ENCODE data around the gene AMZ1.
A peak's percentile ranks its signal among the peaks of the same experiment; 100 is the strongest.

Gene AMZ1

GRCh38 chr7:2754086-2754485, 66.1 kb downstream of the AMZ1 start:
- no peak for DNase-seq (ENCODE audit: low read depth)
- TF ChIP-seq, protein P1, sequence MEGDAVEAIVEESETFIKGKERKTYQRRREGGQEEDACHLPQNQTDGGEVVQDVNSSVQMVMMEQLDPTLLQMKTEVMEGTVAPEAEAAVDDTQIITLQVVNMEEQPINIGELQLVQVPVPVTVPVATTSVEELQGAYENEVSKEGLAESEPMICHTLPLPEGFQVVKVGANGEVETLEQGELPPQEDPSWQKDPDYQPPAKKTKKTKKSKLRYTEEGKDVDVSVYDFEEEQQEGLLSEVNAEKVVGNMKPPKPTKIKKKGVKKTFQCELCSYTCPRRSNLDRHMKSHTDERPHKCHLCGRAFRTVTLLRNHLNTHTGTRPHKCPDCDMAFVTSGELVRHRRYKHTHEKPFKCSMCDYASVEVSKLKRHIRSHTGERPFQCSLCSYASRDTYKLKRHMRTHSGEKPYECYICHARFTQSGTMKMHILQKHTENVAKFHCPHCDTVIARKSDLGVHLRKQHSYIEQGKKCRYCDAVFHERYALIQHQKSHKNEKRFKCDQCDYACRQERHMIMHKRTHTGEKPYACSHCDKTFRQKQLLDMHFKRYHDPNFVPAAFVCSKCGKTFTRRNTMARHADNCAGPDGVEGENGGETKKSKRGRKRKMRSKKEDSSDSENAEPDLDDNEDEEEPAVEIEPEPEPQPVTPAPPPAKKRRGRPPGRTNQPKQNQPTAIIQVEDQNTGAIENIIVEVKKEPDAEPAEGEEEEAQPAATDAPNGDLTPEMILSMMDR (IDR thresholded peaks at IDR 0.05; ENCODE audit: insufficient read depth, low read depth, low read length, missing control alignments) = no peak
- no peak overlapping the region for H3K4me3 ChIP-seq (ENCODE audit: low read depth, low read length)

DNA sequence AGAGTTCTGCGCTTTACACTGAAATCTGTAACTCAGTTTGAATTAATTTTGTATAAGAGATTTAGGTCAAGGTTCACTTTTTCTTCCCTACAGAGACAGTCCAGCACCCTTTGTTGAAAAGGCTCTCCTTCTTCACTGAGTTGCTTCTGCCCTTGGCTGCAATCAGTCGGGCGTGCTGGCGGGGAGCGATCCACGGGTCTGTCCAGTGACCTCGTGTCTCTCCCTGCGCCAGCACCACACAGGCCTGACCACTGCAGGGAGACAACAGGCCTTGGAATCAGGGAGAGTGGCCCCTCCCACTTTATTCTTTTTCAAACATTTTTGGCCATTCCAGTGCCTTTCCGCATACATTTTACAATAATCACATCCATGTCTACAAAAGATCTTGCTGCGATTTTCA, 66.9 kb downstream of the AMZ1 start:
- no peak overlapping the region for H3K4me3 ChIP-seq (ENCODE audit: low read depth, low read length)
- no peak for DNase-seq (ENCODE audit: low read depth)
- TF ChIP-seq, protein P1 (IDR thresholded peaks at IDR 0.05; ENCODE audit: insufficient read depth, low read depth, low read length, missing control alignments) = no peak

DNA sequence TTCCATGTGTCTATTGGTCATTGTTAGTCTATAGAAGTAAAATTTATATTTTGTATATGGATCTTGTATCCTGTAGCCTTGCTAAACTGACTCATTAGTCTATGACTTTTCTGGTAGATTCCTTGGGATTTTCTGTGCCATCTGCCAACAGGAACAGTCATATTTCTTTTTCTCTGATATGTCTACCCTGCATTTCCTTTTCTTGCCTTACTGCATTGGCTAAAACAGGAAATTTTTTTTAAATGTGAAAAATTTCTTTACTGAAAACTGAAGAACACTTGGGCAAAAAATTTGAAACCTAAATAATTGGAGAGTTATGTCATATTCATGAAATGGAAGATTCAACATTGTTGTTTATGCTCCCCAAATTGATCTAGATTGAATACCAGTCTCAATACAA, 67.5 kb downstream of the AMZ1 start:
- no peak for DNase-seq (ENCODE audit: low read depth)
- no peak overlapping the region for H3K4me3 ChIP-seq (ENCODE audit: low read depth, low read length)
- TF ChIP-seq, protein P1 (IDR thresholded peaks at IDR 0.05; ENCODE audit: insufficient read depth, low read depth, low read length, missing control alignments) = no peak

- no peak for DNase-seq (ENCODE audit: low read depth)
- no peak overlapping the region for H3K4me3 ChIP-seq (ENCODE audit: low read depth, low read length)
- TF ChIP-seq, protein P1 (IDR thresholded peaks at IDR 0.05; ENCODE audit: insufficient read depth, low read depth, low read length, missing control alignments) = no peak
Measured at GRCh38 chr7:2757361-2757903, 69.4 kb downstream of the AMZ1 start.

- TF ChIP-seq, protein P1 (IDR thresholded peaks at IDR 0.05; ENCODE audit: insufficient read depth, low read depth, low read length, missing control alignments) = no peak
- H3K4me3 ChIP-seq (ENCODE audit: low read depth, low read length) = peak overlapping the region; percentile 25
- peak; percentile 89 for DNase-seq (ENCODE audit: low read depth)
Measured at GRCh38 chr7:2757904-2758672, 70.1 kb downstream of the AMZ1 start.

DNA sequence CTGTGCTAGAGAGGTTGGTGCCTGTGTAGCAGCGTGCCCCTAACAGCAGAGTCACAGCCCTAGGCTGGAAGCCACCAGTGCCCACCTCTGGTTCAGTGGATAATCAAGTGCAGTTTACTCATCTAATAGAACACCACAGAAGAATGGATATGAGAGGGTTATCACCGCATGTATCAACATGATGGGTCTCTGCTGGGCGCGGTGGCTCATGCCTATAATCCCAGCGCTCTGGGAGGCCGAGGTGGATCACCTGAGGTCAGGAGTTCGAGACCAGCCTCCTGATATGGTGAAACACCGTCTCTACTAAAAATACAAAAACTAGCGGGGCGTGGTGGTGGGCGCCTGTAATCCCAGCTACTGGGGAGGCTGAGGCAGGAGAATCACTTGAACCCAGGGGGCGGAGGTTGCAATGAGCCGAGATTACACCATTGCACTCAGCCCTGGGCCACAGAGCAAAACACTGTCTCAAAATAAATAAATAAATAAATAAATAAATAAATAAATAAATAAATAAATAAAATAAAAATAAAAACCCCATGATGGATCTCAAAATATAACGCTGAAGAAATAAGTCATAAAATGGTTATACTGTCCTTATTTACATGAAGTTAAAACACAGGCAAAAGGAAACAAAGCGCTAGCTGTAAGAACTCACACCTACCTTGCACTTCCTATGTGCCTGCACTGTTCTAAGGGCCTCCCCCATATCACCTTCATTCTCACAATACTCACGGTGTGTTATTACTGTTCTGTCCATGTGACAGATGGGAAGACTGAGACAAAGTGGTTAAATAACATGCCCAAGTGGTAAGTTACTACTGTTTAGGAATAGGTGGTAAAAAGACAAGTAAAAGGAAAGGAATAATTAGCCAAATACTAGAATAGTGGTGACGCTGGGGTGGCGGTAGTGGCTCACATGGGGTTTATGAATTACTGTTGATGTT, 70.9 kb downstream of the AMZ1 start:
- H3K4me3 ChIP-seq (ENCODE audit: low read depth, low read length) = peak overlapping the region; percentile 25
- TF ChIP-seq, protein P1 (IDR thresholded peaks at IDR 0.05; ENCODE audit: insufficient read depth, low read depth, low read length, missing control alignments) = no peak
- peak; percentile 41 for DNase-seq (ENCODE audit: low read depth)

All from GM12865 (cell line).